Central memory CD8-positive, alpha-beta T cell (primary cell): ENCODE measurements around the gene NEU2.

Experiments
- ATAC-seq: fragments of 150-1000 bp; cut with Tn5 transposase; replicated peaks from 2 replicates; pipeline ENCODE4 v1.10.0; 2022; ENCODE audit warnings: mild to moderate bottlenecking, moderate FRiP score, moderate number of reproducible peaks; ENCODE audit not compliant: poor library complexity, severe bottlenecking; ENCODE audit errors: extremely low read depth
- DNase-seq, 2 donors: peaks; one replicate each; pipeline ENCODE4 v3.0.0; 2021; ENCODE audit warnings: low spot score in 2 of 2
- H3K27ac Mint-ChIP-seq: one replicate; pipeline ENCODE4 v1.8.0; 2022; ENCODE audit warnings: low read depth, mild to moderate bottlenecking, moderate library complexity, mixed read lengths
- H3K27me3 Mint-ChIP-seq: one replicate; pipeline ENCODE4 v1.8.0; 2022; ENCODE audit warnings: mixed read lengths
- H3K36me3 Mint-ChIP-seq: one replicate; pipeline ENCODE4 v1.8.0; 2022; ENCODE audit warnings: mild to moderate bottlenecking, moderate library complexity, mixed read lengths; ENCODE audit not compliant: insufficient read depth
- H3K4me1 Mint-ChIP-seq: one replicate; pipeline ENCODE4 v1.8.0; 2022; ENCODE audit warnings: mixed read lengths
- H3K4me3 Mint-ChIP-seq: one replicate; pipeline ENCODE4 v1.8.0; 2022; ENCODE audit warnings: mild to moderate bottlenecking, moderate library complexity, mixed read lengths
- H3K9me3 Mint-ChIP-seq: one replicate; pipeline ENCODE4 v1.8.0; 2022; ENCODE audit warnings: mixed read lengths

The NEU2 gene

DNA sequence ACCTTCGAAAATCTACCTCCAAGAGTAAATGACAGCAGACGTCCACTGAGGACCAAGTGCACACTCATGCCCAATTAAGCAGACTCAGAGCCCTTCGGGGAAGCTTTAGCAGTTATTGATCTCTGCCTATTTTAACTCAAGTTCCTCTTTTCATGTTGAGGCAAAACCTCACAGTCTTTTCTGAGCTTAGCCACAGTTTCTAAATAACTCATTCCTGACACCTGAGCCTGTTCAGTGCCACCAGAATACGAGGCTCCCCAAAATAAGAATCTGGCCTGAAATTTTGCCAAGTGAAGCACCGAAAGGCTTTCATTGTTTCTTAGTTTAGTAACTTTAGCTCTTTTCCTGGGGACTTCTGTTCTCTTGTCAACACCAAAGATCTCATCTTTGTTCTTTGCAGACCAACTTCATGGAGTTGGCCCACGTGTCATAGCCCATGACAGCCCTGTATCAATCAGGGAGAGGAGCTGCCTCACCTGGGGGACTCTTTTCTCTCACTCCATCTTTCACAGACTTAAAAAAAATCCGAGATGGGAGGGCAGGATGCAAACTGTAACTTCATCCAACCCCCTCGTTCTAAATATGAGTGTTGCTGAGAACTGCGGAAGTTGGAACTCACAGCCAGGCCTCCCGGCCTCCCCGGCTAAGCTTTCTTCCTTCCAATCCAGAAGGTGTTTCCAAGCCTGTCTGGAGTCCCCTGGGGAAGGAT, 49.9 kb downstream of the NEU2 start:
- Mint-ChIP-seq H3K27me3 (no peaks in the 10 kb centered on the region), H3K9me3 (no peaks in the 10 kb centered on the region), H3K27ac (peak overlapping the region; percentile 93), H3K36me3 (peaks cover 34% of the 10 kb centered on the region), H3K4me3 (peak overlapping the region; percentile 81), H3K4me1 (peaks cover 91% of the 10 kb centered on the region)
- ATAC-seq (no peak), DNase-seq (no peak)

DNA sequence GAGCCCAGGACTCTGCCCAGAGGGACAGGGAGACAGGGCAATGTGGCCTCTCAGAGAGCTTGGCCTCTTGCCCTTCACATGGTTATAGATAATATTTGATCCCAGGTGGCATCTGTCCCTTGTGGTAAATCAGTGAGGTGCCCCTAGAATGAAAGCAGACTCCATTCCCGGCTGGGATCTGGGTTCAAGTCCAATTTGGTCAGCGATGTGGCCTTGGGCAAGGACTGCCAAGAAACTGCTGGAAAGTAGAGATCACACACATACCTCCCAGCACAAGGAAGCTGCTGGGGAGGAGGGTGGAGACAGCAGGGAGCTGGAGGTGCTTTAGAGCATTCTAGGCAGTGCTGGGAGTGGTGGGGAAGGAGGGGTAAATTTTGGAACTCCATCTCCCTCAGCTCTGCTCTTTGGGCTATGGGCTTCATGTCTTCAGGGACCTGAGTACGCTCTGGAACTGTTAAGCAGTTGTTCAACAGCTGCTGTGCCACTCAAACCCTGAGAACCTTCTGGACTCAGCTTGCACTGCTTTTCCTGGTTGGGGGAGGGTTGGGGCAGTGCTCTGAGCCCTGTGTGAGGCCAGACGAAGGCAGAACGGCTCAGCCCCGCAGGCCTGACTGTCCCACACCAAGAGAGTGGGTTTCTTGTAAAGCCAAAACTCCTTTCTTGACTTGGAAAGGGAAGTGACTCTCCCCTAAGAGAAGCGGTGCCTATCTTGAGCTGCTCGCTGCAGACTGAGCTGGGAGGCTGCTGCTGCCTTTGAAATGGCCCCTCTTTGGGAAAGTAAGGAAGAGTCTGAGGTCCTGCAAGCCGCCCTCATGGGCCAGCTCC, 50.7 kb downstream of the NEU2 start:
- no peaks in the 10 kb centered on the region for H3K27me3 Mint-ChIP-seq
- peak overlapping the region; percentile 81 for H3K4me3 Mint-ChIP-seq
- ATAC-seq (no peak), DNase-seq (no peak)
- H3K27ac Mint-ChIP-seq = peak overlapping the region; percentile 93
- peaks cover 41% of the 10 kb centered on the region for H3K36me3 Mint-ChIP-seq
- peaks cover 92% of the 10 kb centered on the region for H3K4me1 Mint-ChIP-seq
- H3K9me3 Mint-ChIP-seq = no peaks in the 10 kb centered on the region

GRCh38 chr2:233083782-233084181, 51.3 kb downstream of the NEU2 start:
- H3K27ac Mint-ChIP-seq = peak overlapping the region; percentile 93
- peak overlapping the region; percentile 81 for H3K4me3 Mint-ChIP-seq
- H3K27me3 Mint-ChIP-seq = no peaks in the 10 kb centered on the region
- peaks cover 45% of the 10 kb centered on the region for H3K36me3 Mint-ChIP-seq
- ATAC-seq (no peak), DNase-seq (no peak)
- no peaks in the 10 kb centered on the region for H3K9me3 Mint-ChIP-seq
- H3K4me1 Mint-ChIP-seq = peaks cover 97% of the 10 kb centered on the region

DNA sequence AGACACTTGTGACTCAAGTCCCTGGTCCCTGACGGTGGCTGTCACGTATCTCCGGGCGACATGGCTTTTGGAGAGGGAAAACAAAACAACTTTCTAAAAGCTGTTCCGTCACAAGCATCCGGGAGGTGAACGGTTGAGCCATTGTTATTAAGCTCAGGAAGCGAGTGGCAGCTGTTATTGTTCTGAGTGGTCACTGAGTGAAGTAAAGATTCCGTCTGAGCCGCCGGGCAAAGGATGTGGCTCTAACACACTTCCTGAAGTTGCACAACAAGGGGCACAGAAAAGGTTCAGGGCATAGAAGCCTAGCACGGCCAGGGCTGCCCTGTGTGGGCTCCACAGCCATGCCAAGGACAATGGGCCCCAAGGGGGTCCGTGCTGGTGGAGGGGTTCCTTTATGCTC, 52.0 kb downstream of the NEU2 start:
- Mint-ChIP-seq H3K9me3 (no peaks in the 10 kb centered on the region), H3K27ac (peak overlapping the region; percentile 93), H3K27me3 (no peaks in the 10 kb centered on the region), H3K36me3 (peaks cover 47% of the 10 kb centered on the region), H3K4me3 (peak overlapping the region; percentile 81), H3K4me1 (peaks cover 91% of the 10 kb centered on the region)
- ATAC-seq (peak; percentile 52), DNase-seq (peak in 1 of 2 donors; percentile 50)
